C4-2B (cell line): ENCODE data around the gene STIP1.
A peak's percentile ranks its signal among the peaks of the same experiment; 100 is the strongest.
"Not testable (repeated sequence)": the region's sequence is repeated elsewhere in the genome, so short reads cannot be mapped to it uniquely, and the experiment has no call there.

Experiments used
- H3K27ac ChIP-seq: fragments of 450-650 bp; 2 replicates; pipeline ENCODE4 v1.5.1; 2017
- ZFX ChIP-seq: fragments of 450-650 bp; IDR thresholded peaks from 2 replicates; pipeline ENCODE4 v1.6.1; 2017
- TF ChIP-seq, protein P1 (sequence below): fragments of 450-650 bp; conservative IDR thresholded peaks from 2 replicates; pipeline ENCODE4 v1.5.1; 2017; ENCODE audit warnings: mild to moderate bottlenecking

STIP1 gene

DNA sequence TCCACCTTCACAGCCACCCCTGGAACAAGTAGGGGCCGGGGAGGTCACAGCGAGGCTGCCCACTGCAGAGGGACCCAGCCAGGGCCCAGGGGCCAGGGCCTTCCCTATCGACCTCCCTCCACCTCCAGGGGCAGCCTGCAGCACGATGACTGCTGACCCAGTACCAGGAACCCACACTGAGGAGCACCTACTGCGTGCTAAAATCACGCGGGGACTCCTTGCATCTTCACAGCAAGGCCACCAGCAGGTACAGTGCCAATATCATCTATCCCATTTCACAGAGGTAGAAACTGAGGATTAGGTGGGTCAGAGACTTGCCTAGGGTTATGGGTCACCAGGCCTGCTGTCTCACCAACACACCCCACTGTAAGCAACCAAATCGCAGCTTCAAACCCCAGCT lies 34.6 kb upstream of the STIP1 start:
- H3K27ac ChIP-seq: no peak overlapping the region
- TF ChIP-seq, protein P1, sequence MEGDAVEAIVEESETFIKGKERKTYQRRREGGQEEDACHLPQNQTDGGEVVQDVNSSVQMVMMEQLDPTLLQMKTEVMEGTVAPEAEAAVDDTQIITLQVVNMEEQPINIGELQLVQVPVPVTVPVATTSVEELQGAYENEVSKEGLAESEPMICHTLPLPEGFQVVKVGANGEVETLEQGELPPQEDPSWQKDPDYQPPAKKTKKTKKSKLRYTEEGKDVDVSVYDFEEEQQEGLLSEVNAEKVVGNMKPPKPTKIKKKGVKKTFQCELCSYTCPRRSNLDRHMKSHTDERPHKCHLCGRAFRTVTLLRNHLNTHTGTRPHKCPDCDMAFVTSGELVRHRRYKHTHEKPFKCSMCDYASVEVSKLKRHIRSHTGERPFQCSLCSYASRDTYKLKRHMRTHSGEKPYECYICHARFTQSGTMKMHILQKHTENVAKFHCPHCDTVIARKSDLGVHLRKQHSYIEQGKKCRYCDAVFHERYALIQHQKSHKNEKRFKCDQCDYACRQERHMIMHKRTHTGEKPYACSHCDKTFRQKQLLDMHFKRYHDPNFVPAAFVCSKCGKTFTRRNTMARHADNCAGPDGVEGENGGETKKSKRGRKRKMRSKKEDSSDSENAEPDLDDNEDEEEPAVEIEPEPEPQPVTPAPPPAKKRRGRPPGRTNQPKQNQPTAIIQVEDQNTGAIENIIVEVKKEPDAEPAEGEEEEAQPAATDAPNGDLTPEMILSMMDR: no peak
- TF ChIP-seq ZFX: no peak

DNA sequence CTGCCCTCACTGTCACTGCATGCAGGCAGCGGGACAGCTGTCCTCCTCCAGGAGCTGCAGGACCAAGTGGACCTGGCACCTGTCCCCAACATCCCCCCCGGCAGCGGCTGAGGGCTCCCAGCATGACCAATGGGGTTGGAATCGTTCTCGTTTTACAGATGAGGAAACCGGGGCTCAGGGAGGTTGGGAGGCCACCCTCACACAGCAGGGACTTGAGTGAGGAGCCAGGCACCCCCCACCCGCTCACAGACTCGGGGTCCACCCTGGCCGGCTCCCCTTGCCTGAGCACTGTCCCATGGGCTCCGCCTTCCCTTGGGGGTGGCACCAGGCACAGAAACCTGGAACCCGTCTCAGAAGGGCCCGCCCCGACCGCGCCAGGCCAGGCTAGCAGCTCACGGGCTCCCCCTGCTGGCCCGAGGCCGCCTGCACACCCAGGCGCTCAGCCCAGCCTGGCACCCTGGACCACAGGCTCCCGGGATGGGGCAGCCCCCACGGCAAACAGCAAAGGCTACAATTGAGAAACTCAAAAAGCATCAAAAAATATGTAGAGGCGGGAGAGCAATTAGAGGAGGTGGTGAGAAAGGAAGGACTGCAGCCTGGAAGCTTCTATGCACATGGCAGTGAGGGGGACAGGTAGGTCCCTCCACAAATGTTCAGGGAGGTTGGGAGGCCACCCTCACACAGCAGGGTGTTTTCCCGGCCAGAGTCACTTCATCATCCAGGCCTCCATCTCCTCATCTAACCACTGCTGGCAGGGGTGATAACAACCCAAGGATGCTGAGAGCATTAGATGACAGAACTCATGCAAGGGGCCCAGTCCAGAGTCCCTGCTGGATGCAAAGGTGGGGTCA lies 32.9 kb upstream of the STIP1 start:
- TF ChIP-seq, protein P1: peak; percentile 100
- TF ChIP-seq ZFX: no peak
- H3K27ac ChIP-seq: no peak overlapping the region

DNA sequence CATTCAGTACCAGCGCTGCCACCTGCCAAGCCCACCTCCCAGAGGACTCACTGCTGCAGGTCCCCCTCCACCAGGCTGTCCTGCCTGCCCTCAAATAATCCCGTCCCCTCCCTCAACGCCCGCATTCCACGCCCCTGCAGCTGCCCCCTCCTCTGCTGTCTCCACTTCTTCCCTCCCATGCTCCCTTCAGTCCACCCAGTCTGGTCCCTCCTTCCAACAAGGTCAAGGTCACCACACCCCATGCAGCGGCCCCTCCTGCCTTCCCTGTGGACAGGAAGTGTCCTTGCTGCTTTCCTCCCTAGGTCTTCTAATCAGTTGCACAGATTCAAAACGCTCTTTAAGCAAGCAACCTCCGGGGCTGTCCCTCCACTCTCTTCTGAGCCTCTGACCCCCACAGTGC lies 32.2 kb upstream of the STIP1 start:
- H3K27ac ChIP-seq: no peak overlapping the region
- TF ChIP-seq, protein P1: no peak
- TF ChIP-seq ZFX: no peak

DNA sequence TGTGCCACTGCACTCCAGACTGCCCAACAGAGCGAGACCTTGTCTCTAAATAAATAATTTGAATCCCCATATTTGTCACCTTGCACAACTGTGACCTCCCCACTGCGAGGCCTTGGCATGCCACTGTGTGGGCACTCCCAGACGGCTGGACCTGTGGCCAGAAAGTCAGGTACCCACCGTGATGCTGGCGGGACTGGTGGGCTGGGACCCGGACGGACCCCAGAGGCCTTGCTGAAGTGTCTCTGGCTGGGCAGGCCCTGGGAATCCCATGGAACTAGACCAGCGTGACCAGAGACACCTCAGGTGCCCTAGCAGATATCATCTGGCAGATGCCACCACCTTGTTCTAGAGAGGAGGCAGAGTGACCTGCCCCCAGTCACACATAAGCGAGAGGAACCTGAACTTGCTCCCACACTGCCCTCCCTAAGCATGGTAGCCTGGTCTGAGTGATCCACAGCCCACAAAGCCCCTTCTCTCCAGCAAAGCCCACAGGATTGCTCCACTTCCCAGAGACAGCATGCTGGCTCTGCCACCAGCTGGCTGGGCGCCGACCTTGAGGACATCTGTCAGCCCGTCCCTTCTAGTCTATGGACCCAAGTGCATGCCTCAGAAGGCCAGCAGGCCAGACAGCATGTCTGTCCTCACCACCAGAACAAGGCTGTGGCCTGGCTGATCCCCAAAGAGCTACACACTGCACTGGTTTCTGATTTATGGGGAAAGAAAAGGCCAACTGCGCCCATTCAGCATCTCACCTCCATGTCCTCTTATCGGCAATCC lies 29.5 kb upstream of the STIP1 start:
- TF ChIP-seq ZFX: no peak
- TF ChIP-seq, protein P1: no peak
- no peak overlapping the region for H3K27ac ChIP-seq

DNA sequence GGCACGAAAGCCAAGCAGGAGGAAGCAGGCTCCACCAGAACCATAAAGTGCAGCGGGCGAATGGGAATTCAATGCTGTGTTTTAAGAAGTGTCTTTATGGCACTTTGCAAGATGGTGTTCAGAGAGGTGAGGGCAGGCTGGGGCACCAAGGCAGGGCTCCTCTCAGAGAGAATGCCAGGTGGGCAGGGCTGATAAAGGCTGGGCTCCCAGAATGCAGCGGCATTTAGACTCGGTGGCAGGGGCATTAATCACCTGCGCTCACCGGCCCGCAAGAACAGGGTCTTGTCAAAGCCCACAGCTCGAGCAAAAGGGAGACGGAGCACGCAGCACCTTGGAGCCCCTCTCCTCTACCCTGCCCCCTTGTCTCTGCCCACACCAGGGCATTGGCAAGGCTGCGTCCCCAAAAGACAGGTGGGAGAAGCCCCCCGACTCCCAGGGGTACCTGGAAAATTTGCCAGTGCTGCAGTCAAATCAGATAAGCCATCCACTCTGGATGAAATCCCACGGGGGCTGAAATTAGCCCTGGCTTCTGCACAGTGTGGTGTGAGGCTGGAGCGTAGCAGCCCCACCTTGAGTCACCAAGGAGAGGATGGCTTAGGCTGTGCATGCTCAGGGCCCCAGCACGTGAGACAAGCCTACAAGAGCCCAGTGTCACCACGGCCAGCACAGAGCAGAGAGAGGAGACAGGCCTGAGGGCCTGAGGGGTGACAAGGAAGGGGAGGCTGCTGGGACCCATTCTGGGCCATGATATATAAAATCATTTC lies 28.2 kb upstream of the STIP1 start:
- no peak overlapping the region for H3K27ac ChIP-seq
- TF ChIP-seq, protein P1: no peak
- TF ChIP-seq ZFX: no peak

DNA sequence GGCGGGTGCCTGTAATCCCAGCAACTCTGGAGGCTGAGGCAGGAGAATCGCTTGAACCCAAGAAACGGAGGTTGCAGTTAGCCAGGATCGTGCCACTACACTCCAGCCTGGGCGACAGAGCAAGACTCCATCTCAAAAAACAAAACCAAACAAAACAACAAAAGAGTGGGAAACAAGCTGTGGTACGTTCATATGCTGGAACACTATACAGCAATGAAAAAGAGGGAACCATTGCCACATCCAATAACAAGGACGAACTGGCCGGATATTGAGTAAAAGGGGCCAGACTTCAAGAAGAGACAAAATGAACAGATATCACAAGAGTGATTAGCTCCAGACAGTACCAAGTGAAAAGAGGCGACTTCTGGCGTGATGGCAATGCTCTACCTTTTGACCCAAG lies 24.9 kb upstream of the STIP1 start:
- H3K27ac ChIP-seq: no peak overlapping the region
- TF ChIP-seq, protein P1: no peak
- no peak for TF ChIP-seq ZFX

DNA sequence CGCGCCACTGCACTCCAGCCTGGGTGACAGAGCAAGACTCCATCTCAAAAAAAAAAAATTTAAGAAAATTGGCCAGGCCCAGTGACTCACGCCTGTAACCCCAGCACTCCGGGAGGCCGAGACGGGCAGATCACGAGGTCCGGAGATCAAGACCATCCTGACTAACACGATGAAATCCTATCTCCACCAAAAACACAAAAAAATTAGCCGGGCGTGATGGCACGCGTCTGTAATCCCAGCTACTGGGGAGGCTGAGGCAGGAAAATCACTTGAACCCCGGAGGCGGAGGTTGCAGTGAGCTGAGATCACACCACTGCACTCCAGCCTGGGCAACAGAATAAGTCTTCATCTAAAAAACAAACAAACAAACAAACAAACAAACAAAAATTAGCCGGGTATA lies 23.2 kb upstream of the STIP1 start:
- not testable (repeated sequence) for H3K27ac ChIP-seq
